ENCODE data around the gene CSNK1G1.
"Not testable (repeated sequence)": the region's sequence is repeated elsewhere in the genome, so short reads cannot be mapped to it uniquely, and the experiment has no call there.

Gene CSNK1G1

DNA sequence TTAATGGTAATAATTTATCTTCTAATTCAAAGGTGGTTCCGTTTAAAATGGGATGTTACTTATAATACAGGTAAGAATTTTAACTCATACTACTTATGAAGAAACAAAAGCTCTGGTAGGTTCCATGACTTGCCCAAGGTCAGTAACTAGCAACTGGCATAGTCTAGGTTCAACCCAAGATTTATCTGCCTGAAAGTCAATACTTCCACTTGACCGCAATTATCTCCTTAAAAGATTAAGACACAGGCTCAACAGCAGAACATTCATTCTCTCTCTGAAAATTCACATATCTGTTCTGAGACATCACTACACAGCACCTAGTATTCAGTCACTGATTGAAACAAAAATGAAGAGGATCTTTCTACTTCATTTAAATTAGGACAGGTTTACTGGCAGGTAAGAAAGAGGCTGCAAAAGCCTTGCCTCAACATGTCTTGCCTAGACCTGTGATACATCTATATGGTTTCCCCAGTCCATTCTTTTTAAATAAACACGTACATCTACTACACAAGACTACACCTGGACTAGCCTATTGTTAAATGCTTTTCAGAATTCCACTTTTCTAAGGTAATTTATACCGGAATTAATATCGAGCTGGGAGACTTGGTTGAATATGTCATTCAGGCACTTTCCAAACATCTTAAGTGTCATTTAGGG is 1.2 kb downstream of the CSNK1G1 start:
- intact Hi-C loops (cut with DNase I): no loop called here

DNA sequence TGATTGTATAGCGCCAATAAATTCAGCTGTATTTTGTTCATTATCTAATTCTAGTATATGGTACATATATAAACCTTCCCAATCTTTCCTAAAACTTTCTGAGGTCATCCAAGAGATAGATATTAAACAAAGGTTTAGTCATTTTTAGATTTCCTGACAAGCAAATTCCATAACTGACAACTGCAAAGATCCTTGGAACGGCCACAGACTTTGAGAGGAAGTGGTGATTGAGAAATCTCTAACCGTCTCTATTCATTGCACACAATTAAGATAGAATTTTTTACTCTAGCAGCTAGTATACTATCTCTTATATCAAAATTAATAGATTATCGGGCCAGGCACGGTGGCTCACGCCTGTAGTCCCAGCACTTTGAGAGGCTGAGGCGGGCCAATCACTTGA is 4.7 kb downstream of the CSNK1G1 start:
- DNase-seq: no peak
- intact Hi-C loops (cut with DNase I): no loop called here

More for the DNA sequence above, 1.2 kb downstream of the CSNK1G1 start:
- no peak for DNase-seq

DNA sequence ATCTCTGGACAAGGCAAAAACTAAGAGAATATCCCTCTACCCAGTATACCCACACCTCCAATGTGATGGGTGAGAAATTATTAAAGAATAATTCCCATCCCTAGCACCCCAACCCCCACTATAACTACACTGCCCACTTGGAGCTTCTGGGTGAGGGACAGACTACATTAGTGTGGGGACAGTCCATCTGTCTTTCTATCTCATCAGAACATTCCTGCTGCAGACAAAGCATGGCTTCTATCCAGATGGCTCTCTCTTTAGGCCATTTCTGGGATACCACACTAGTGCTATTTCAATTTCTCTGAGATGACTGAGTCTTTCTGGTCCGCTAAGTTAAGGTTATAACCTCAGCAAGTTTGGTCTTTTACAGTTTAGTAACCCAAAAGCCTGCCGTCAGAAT is 6.6 kb downstream of the CSNK1G1 start:
- DNase-seq: no peak
- intact Hi-C loops (cut with DNase I): no loop called here

DNA sequence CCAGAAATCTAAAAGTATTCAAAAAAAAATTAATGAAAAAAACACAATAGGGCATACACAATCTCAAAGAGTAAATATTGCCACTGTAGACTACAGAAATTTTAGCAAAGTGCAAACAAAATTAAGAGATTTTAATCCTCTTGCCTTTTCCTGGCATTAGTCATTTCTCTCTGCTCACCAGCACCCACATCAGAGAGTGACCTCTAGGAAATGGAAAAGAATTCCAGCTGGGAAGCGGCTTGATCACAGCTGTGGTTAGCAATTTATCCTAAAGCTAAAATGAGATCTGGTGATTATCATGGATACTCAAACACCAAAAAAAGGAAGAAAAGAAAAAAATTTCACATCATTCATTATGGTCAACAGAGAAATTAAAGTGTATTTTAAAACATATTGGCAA is 7.5 kb downstream of the CSNK1G1 start:
- intact Hi-C loops (cut with DNase I): no loop called here
- DNase-seq: no peak

DNA sequence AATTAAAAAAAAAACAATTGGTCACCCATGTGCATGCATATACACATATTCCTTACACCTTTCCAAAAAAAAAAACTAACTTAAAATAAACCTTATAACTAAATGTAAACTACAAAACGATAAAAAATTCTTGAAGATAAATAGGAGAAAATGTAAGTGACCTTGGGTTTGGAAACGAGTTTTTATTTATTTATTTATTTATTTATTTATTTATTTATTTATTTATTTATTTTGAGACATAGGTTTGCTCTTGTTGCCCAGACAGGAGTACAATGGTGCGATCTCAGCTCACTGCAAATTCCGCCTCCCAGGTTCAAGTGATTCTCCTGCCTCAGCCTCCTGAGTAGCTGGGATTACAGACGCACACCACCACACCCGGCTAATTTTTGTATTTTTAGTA is 9.7 kb downstream of the CSNK1G1 start:
- intact Hi-C loops (cut with DNase I); DNase-seq: not testable (repeated sequence)

DNA sequence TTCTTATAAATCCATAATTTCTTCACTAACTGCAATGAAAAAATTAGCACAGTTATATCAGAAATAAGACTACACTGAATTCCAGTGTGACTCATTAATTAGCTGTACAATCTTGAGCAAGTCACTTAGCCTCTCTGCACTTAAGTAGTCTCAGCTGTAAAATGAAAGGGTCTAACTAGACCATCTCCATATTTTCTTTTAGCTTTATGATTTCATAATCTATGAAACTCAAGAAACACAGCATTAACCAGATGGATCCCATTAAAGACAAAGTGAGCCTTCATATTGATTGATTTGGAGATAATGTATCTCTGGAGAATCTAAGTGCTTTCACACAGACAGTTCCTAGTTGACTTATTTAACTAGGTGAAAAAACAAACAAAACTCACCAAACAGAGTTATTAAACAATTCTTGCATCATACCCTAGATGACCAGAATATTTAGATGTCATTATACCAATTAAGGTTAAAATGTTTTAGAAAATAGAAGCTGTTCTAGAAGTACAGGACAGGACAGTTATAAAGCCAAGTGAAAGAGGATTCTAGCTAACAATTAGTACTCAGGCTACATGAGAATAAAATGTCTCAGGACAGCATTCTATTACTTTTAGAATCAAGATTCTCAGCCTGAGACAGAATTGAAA is 11.2 kb downstream of the CSNK1G1 start:
- intact Hi-C loops (cut with DNase I): no loop called here

DNA sequence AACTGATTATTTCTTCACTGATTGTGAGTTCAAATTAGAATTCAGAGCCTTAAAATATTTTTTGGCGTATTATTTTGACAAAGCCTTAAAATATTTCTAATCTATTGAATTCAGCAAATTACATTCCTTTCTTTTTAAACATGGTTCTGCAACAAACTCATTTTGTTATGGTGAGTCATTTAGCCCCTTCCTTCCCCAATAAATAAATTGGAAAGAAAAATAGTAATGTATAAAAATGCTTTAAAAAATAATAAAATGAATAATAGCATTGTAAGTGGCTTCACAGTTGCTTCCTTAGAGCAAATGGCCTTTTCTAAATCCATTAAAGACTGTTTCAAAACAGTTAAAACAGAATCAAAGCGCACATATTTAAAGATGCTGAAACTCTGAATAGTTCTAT is 12.1 kb downstream of the CSNK1G1 start:
- no peak for DNase-seq
- intact Hi-C loops (cut with DNase I): no loop called here

More for the DNA sequence above, 11.2 kb downstream of the CSNK1G1 start:
- DNase-seq: no peak

DNA sequence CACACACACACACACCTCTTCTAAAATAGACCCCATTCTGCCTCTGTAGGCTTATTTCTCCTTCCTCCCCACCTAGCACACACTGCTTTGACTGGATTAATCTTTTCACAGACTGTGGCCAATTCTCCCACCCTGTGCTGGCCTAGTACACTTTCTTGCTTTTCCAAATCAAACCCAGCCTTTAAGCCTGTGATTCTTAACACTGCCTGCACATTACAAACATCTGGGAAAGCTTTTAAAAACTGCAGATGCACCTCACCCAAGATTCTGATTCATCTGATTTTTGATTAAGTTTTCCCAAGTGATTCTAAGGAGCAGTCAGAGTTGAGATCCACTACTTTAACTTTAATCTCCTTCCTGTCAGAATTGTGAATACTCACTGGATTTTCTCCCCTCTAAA is 12.8 kb downstream of the CSNK1G1 start:
- intact Hi-C loops (cut with DNase I): no loop called here
- DNase-seq: no peak

DNA sequence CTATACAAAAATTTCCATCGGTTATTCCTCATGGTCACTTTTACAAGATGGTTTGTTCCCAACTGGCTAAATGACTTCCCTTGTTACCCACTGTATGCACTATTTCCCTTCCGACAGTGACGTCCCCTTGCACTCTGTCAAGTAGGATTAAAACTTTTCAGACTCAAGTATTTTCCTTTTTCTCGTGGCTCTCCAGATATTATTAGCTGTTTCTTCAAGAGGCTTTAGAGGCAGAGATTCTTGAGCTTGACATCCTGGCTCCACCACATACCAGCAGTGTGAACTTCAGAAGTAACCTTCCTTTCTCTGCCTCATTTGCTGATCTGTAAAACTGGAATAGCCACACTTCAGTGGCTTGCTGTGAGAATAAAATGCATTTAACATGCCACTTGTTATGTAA is 14.0 kb downstream of the CSNK1G1 start:
- intact Hi-C loops (cut with DNase I): no loop called here
- DNase-seq: no peak

DNA sequence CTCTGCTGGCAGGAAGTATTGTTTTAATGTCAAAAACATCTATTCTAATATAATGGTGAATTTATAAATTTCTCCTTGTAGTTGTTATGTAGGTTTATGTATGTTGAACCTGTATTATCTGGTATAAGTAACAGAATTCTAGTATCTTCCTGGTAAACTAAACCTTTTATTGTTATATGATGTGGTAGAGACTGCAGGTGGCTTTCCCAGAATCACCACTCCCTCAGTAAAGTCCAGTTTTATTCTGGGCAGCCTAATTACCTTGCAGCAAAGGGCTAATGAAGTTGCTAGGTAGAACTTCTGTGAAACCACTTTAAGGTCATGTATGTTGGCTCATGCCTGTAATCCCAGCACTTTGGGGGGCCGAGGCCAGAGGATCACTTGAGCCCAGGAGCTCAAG is 15.6 kb downstream of the CSNK1G1 start:
- intact Hi-C loops (cut with DNase I): no loop called here

DNA sequence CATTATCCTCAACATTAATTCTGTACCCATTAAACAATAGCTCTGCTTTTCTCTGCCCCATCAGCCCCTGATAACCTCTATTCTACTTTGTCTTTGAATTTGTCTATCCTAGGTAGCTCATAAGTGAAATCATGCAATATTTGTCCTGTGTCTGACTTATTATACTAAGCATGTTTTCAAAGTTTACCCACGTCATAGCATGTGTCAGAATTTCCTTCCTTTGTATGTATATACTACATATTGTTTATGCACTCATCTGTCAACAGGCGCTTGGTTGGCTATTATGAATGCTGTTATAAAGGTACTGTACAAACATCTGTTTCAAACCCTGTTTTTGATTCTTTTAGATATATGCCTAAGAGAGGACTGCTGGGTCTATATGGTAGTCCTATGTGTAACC is 18.2 kb downstream of the CSNK1G1 start:
- no peak for DNase-seq
- intact Hi-C loops (cut with DNase I): no loop called here

More for the DNA sequence above, 15.6 kb downstream of the CSNK1G1 start:
- DNase-seq: no peak

DNA sequence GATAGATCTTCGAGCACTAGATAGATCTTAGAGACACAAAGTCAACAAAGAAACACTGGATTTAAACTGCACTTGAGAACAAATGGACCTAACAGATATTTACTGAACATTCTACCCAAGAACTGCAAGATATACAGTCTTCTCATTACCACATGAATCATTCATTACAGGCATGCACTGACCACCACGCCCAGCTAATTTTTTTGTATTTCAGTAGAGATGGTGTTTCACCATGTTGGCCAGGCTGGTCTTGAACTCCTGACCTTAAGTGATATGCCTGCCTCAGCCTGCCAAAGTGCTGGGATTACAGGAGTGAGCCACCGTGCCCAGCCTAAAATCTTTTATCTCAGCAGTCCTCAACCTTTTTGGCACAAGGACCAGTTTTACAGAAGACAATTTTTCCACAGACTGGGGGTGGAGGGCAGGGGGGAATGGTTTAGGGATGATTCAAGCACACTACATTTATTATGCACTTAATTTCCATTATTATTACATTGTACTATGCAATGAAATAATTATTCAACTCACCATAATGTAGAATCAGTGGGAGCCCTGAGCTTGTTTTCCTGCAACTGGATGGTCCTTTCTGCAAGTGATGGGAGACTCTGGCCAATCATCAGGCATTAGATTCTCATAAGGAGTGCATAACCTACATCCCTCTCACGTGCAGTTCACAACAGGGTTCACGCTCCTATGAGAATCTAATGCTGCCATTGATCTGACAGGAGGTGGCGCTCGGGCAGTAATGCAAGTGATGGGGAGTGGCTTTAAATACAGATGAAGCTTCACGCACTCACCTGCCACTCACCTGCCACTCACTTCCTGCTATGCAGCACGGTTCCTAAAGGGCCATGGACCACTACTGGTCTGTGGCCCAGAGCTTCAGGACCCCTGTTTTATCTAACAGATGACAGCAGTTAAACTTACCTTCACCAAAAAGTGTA is 21.7 kb downstream of the CSNK1G1 start:
- no peak for DNase-seq
- intact Hi-C loops (cut with DNase I): no loop called here

DNA sequence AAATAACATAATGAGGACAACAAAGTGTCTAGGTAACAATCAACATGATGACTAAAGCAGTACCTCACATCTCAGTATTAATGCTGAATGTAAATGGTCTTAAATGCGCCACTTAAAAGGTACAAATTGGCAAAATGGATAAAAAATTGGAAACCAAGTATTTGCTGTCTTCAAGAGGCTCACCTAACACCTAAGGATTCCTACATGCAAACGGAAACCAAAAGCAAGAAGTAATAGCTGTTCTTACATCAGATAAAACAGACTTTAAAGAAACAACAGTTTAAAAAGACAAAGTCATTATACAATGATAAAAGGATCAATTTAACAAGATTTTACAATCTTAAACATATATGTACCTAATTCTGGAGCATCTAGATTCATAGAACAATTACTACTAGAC is 22.5 kb downstream of the CSNK1G1 start:
- intact Hi-C loops (cut with DNase I): no loop called here

DNA sequence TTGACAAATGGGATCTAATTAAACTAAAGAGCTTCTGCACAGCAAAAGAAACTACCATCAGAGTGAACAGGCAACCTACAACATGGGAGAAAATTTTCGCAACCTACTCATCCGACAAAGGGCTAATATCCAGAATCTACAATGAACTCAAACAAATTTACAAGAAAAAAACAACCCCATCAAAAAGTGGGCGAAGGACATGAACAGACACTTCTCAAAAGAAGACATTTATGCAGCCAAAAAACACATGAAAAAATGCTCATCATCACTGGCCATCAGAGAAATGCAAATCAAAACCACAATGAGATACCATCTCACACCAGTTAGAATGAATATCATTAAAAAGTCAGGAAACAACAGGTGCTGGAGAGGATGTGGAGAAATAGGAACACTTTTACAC is 24.3 kb downstream of the CSNK1G1 start:
- DNase-seq; intact Hi-C loops (cut with DNase I): not testable (repeated sequence)

More for the DNA sequence above, 22.5 kb downstream of the CSNK1G1 start:
- DNase-seq: no peak

DNA sequence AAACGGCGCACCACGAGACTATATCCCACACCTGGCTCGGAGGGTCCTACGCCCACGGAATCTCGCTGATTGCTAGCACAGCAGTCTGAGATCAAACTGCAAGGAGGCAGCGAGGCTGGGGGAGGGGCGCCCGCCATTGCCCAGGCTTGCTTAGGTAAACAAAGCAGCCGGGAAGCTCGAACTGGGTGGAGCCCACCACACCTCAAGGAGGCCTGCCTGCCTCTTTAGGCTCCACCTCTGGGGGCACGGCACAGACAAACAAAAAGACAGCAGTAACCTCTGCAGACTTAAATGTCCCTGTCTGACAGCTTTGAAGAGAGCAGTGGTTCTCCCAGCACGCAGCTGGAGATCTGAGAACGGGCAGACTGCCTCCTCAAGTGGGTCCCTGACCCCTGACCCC is 29.0 kb downstream of the CSNK1G1 start:
- DNase-seq; intact Hi-C loops (cut with DNase I): not testable (repeated sequence)

DNA sequence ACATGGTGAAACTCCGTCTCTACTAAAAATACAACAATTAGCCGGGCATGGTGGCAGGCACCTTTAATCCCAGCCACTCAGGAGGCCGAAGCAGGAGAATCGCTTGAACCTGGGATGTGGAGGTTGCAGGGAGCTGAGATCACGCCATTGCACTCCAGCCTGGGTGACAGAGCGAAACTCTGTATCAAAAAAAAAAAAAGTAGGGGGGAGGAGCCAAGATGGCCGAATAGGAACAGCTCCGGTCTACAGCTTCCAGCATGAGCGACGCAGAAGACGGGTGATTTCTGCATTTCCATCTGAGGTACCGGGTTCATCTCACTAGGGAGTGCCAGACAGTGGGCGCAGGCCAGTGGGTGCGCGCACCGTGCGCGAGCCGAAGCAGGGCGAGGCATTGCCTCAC is 29.5 kb downstream of the CSNK1G1 start:
- intact Hi-C loops (cut with DNase I); DNase-seq: not testable (repeated sequence)

DNA sequence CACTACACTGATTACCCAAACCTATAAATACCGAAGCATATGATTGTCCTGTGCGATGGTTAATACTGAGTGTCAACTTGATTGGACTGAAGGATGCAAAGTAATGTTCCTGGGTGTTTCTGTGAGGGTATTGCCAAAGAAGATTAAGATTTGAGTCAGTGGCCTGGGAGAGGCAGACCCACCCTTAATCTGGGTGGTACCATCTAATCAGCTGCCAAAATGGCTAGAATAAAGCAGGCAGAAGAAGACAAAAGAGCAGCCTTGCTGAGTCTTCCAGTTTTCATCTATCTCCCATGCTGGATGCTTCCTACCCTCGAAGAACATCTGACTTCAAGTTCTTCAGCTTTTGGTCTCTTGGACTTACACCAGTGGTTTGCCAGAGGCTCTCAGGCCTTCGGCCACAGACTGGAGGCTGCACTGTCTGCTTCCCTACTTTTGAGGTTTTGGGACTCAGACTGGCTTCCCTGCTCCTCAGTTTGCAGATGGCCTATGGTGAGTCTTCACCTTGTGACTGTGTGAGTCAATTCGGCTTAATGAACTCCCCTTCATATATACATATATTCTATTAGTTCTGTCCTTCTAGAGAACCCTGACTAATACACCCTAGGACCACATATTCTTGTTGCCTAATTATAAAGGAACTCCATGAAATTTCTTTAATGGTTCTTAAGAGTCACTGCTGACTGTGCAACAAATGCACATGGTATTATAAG is 31.7 kb downstream of the CSNK1G1 start:
- DNase-seq: no peak
- intact Hi-C loops (cut with DNase I): no loop called here

DNA sequence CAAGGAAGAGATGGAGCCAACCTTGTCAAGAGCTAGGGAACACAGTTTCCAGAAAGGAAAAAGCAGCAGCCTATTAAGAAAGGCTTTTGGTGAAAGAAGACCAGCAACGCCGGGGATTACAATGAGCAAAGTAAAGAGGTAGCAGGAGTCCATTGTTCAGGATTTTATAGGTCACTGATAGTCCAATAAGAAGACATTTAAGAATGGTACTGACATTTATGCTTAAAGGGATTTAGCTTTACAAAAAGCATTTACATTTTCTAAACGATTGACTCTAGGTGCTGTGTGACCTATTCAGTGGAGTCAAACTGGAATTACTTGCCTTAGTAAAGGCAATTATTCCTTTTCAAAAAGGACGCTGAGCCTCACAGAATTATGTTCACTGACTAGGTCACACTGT is 40.8 kb downstream of the CSNK1G1 start:
- DNase-seq: no peak
- intact Hi-C loops (cut with DNase I): no loop called here

DNA sequence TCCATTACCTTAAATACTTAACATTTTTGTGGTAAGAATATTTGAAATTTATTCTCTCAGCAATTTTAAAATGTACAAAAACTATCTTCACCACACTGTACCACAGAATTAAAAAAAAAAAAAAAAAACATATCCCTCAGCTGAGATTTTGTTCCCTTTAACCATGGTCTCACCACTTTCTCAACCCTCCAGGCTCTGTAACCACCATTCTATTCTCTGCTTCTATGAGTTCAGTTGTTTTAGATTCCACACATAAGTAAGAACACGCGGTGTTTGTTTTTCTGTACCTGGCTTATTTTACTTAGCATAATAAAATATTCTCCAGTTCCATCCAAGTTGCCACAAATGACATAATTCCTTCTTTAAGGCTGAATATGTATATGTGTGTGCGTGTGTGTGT is 41.5 kb downstream of the CSNK1G1 start:
- intact Hi-C loops (cut with DNase I): no loop called here
- DNase-seq: no peak

DNA sequence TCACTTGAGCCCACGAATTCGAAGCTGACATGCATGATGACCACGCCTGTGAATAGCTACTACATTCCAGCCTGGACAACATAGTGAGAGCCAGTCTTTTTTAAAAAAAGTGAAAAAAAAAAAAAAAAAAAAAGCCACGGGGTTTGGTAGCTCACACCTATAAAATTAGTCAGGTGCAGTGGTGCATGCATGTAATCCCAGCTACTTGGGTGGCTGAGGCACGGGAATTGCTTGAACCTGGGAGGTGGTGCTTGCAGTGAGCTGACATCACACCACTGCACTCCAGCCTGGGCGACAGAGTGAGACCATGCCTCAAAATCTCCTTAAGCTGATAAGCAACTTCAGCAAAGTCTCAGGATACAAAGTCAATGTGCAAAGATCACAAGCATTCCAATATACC is 44.4 kb downstream of the CSNK1G1 start:
- no peak for DNase-seq
- intact Hi-C loops (cut with DNase I): no loop called here

DNA sequence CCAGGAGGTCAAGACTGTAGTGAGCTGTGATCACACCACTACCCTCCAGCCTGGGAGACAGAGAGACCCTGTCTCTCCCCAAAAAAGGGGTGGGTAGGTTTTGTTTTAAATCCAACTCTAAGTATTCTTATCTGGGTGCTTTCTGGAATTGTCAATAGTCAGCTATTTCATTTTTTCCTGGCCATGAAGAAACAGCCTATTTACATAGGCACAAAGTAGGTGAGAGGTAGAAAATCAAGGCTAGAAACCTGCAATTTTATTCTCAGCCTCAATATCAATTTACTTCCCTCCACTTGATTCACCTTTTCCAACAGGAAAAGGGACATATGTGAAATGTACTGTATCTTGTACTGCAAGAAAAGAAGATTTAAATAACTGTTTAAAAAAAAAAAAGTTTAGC is 45.9 kb downstream of the CSNK1G1 start:
- intact Hi-C loops (cut with DNase I): no loop called here
- no peak for DNase-seq
